IPS-20b (cell line): Measurements from ENCODE around the gene SOD1.

ENCODE experiments used
- H3K27ac ChIP-seq: one replicate; pipeline ENCODE4 v1.5.1; 2013; ENCODE audit warnings: low read length
- H3K27me3 ChIP-seq: 2 replicates; pipeline ENCODE4 v1.6.1; 2013; ENCODE audit warnings: mild to moderate bottlenecking, low read length, inconsistent platforms; ENCODE audit not compliant: insufficient read depth
- H3K36me3 ChIP-seq: 2 replicates; pipeline ENCODE4 v1.6.1; 2013; ENCODE audit warnings: low read depth, mild to moderate bottlenecking, inconsistent platforms, low read length, moderate library complexity; ENCODE audit not compliant: insufficient read depth
- H3K4me1 ChIP-seq: 2 replicates; pipeline ENCODE4 v1.6.1; 2013; ENCODE audit warnings: mild to moderate bottlenecking, control low read depth, inconsistent platforms, low read length, moderate library complexity; ENCODE audit not compliant: insufficient read depth
- H3K4me3 ChIP-seq: 2 replicates; pipeline ENCODE4 v1.5.1; 2013; ENCODE audit warnings: mild to moderate bottlenecking, low read length, inconsistent platforms
- H3K9ac ChIP-seq: 2 replicates; pipeline ENCODE4 v1.6.1; 2013; ENCODE audit warnings: low read depth, mild to moderate bottlenecking, inconsistent platforms, low read length, moderate library complexity
- H3K9me3 ChIP-seq: 2 replicates; pipeline ENCODE4 v1.6.1; 2013; ENCODE audit warnings: mild to moderate bottlenecking, low read depth, low read length, inconsistent platforms; ENCODE audit not compliant: insufficient read depth

Gene SOD1

GRCh38 chr21:31711745-31712285 is 52.3 kb downstream of the SOD1 start:
- Histone ChIP-seq H3K9me3 (no peaks in the 10 kb centered on the region), H3K27me3 (no peaks in the 10 kb centered on the region), H3K36me3 (no peaks in the 10 kb centered on the region), H3K4me1 (peaks cover 39% of the 10 kb centered on the region), H3K27ac (no peak overlapping the region), H3K4me3 (no peak overlapping the region), H3K9ac (no peak overlapping the region)

- Histone ChIP-seq H3K27me3 (no peaks in the 10 kb centered on the region), H3K9me3 (no peaks in the 10 kb centered on the region), H3K9ac (no peak overlapping the region), H3K36me3 (no peaks in the 10 kb centered on the region), H3K4me3 (no peak overlapping the region), H3K27ac (no peak overlapping the region), H3K4me1 (peaks cover 45% of the 10 kb centered on the region)
Measured at GRCh38 chr21:31713115-31713514, 53.6 kb downstream of the SOD1 start.

- peaks cover 40% of the 10 kb centered on the region for H3K4me1 ChIP-seq
- H3K36me3 ChIP-seq, result no peaks in the 10 kb centered on the region
- no peaks in the 10 kb centered on the region for H3K27me3 ChIP-seq
- no peak overlapping the region for H3K4me3 ChIP-seq
- H3K9ac ChIP-seq, result no peak overlapping the region
- H3K27ac ChIP-seq, result no peak overlapping the region
- H3K9me3 ChIP-seq, result no peaks in the 10 kb centered on the region
Measured at GRCh38 chr21:31713973-31714740, 54.7 kb downstream of the SOD1 start.

GRCh38 chr21:31714741-31715365 is 55.4 kb downstream of the SOD1 start:
- no peak overlapping the region for H3K4me3 ChIP-seq
- H3K27me3 ChIP-seq, result no peaks in the 10 kb centered on the region
- peaks cover 40% of the 10 kb centered on the region for H3K4me1 ChIP-seq
- H3K27ac ChIP-seq, result no peak overlapping the region
- H3K9me3 ChIP-seq, result no peaks in the 10 kb centered on the region
- H3K9ac ChIP-seq, result no peak overlapping the region
- no peaks in the 10 kb centered on the region for H3K36me3 ChIP-seq

GRCh38 chr21:31716106-31716505 is 56.6 kb downstream of the SOD1 start:
- no peaks in the 10 kb centered on the region for H3K9me3 ChIP-seq
- H3K36me3 ChIP-seq, result no peaks in the 10 kb centered on the region
- no peak overlapping the region for H3K27ac ChIP-seq
- H3K27me3 ChIP-seq, result no peaks in the 10 kb centered on the region
- H3K4me1 ChIP-seq, result peaks cover 40% of the 10 kb centered on the region
- no peak overlapping the region for H3K9ac ChIP-seq
- no peak overlapping the region for H3K4me3 ChIP-seq
